ENCODE measurements around the gene RNASEH1. TPM values are rescaled to one million over a fixed set of nuclear protein-coding genes. Genes with fewer than 3 reads are reported as not detected.

RNASEH1 gene
- total and polyA plus RNA-seq, 2 of the 4 experiments (the other 2 are of a cell fraction): 23.5 to 23.7 TPM

DNA sequence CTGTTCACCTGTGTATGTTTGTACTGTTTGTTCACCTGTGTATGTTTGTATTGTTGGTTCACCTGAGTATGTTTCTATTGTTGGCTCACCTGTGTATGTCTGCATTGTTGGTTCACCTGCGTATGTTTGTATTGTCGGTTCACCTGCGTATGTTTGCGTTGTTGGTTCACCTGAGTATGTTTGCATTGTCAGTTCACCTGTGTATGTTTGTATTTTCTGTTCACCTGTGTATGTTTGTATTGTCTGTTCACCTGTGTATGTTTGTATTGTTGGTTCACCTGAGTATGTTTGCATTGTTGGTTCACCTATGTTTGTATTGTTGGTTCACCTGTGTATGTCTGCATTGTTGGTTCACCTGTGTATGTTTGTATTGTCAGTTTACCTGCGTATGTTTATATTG, 53.4 kb downstream of the RNASEH1 start:
- no peaks in the 10 kb centered on the region for H3K27me3 ChIP-seq (ENCODE audit: control insufficient read depth, insufficient read depth, low read length)
- H3K4me2 ChIP-seq (ENCODE audit: low read depth, low read length): no peak overlapping the region
- no peak overlapping the region for H3K23ac ChIP-seq (ENCODE audit: low read depth, low read length)
- H4K20me1 ChIP-seq (ENCODE audit: insufficient read depth, low read length): peaks cover 4% of the 10 kb centered on the region; the same call in 1 of the 2 replicates
- H3K4me3 ChIP-seq (ENCODE audit: insufficient read depth, low read depth, low read length): no peak overlapping the region
- no peak overlapping the region for H4K91ac ChIP-seq (ENCODE audit: insufficient read depth, low read depth, low read length)
- no TSS peak for BruUV-seq (replicated peaks)
- H3K18ac ChIP-seq (ENCODE audit: low read depth, low read length): no peak overlapping the region
- H4K5ac ChIP-seq (ENCODE audit: low read depth, low read length): no peak overlapping the region
- no peak overlapping the region for H3K9ac ChIP-seq (ENCODE audit: low read depth, low read length)
- H2BK20ac ChIP-seq (ENCODE audit: low read depth, low read length): no peak overlapping the region
- H2AK9ac ChIP-seq (replicated peaks; ENCODE audit: low read depth, low read length, poor library complexity): no peak overlapping the region
- in situ Hi-C loops (cut with MboI; ENCODE audit: low sequenced_read_pairs): no loop called here
- ChIA-PET CTCF (no interaction called here), POLR2A (ENCODE audit: unreplicated experiment) (no interaction called here)
- H2BK15ac ChIP-seq (ENCODE audit: low read depth, low read length): no peak overlapping the region
- no peak overlapping the region for H4K8ac ChIP-seq (ENCODE audit: low read depth in 2 of 2, low read length in 2 of 2)
- DNase-seq: no peak
- intact Hi-C loops (cut with micrococcal nuclease): no loop called here
- no peak overlapping the region for H3K56ac ChIP-seq (ENCODE audit: extremely low read depth, insufficient read depth, low read length)
- ATAC-seq (ENCODE audit: low read depth): no peak
- H2BK120ac ChIP-seq (ENCODE audit: low read depth, low read length): no peak overlapping the region
- TF ChIP-seq POLR2A (IDR thresholded peaks at IDR 0.05; ENCODE audit: low read depth, low read length) (no peak), SMC3 (IDR thresholded peaks at IDR 0.05; ENCODE audit: low read depth, low read length) (no peak), MXI1 (IDR thresholded peaks at IDR 0.05; ENCODE audit: borderline replicate concordance, low read depth, low read length) (no peak), MAZ (IDR thresholded peaks at IDR 0.05; ENCODE audit: borderline replicate concordance, low read depth, low read length) (no peak), RFX5 (IDR thresholded peaks at IDR 0.05; ENCODE audit: low read depth, low read length) (no peak), MAFK (IDR thresholded peaks at IDR 0.05; ENCODE audit: low read depth, low read length) (no peak), RCOR1 (IDR thresholded peaks at IDR 0.05; ENCODE audit: insufficient replicate concordance, low read length) (no peak), CHD1 (IDR thresholded peaks at IDR 0.05; ENCODE audit: low read depth, low read length) (no peak), RAD21 (IDR thresholded peaks at IDR 0.05; ENCODE audit: low read length) (no peak), NFE2L2 (IDR thresholded peaks at IDR 0.05; ENCODE audit: low read depth, low read length) (no peak), BHLHE40 (IDR thresholded peaks at IDR 0.05; ENCODE audit: low read depth, low read length) (no peak), CEBPB (IDR thresholded peaks at IDR 0.05; ENCODE audit: low read depth, low read length) (no peak), FOS (IDR thresholded peaks at IDR 0.05; ENCODE audit: low read depth, low read length) (no peak)
- TF ChIP-seq, protein P1, sequence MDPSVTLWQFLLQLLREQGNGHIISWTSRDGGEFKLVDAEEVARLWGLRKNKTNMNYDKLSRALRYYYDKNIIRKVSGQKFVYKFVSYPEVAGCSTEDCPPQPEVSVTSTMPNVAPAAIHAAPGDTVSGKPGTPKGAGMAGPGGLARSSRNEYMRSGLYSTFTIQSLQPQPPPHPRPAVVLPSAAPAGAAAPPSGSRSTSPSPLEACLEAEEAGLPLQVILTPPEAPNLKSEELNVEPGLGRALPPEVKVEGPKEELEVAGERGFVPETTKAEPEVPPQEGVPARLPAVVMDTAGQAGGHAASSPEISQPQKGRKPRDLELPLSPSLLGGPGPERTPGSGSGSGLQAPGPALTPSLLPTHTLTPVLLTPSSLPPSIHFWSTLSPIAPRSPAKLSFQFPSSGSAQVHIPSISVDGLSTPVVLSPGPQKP (IDR thresholded peaks at IDR 0.05; ENCODE audit: borderline replicate concordance, low read depth, low read length): no peak
- TF ChIP-seq, protein P2, sequence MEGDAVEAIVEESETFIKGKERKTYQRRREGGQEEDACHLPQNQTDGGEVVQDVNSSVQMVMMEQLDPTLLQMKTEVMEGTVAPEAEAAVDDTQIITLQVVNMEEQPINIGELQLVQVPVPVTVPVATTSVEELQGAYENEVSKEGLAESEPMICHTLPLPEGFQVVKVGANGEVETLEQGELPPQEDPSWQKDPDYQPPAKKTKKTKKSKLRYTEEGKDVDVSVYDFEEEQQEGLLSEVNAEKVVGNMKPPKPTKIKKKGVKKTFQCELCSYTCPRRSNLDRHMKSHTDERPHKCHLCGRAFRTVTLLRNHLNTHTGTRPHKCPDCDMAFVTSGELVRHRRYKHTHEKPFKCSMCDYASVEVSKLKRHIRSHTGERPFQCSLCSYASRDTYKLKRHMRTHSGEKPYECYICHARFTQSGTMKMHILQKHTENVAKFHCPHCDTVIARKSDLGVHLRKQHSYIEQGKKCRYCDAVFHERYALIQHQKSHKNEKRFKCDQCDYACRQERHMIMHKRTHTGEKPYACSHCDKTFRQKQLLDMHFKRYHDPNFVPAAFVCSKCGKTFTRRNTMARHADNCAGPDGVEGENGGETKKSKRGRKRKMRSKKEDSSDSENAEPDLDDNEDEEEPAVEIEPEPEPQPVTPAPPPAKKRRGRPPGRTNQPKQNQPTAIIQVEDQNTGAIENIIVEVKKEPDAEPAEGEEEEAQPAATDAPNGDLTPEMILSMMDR (conservative IDR thresholded peaks at IDR 0.05; ENCODE audit: low read depth, low read length): no peak
- TF ChIP-seq, protein P3, sequence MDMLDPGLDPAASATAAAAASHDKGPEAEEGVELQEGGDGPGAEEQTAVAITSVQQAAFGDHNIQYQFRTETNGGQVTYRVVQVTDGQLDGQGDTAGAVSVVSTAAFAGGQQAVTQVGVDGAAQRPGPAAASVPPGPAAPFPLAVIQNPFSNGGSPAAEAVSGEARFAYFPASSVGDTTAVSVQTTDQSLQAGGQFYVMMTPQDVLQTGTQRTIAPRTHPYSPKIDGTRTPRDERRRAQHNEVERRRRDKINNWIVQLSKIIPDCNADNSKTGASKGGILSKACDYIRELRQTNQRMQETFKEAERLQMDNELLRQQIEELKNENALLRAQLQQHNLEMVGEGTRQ (IDR thresholded peaks at IDR 0.05; ENCODE audit: low read depth, low read length): no peak
- H2BK5ac ChIP-seq (ENCODE audit: low read depth, low read length, poor library complexity, severe bottlenecking): no peak overlapping the region
- H3K27ac ChIP-seq (ENCODE audit: insufficient read depth, low read length): no peak overlapping the region
- H3K79me1 ChIP-seq (ENCODE audit: low read depth in 1 of 2, low read length in 2 of 2): peaks cover 11 to 42% of the 10 kb centered on the region in 2 experiments
- no peak overlapping the region for H3K4ac ChIP-seq (ENCODE audit: low read depth, low read length)
- no peak overlapping the region for H2AFZ ChIP-seq (replicated peaks; ENCODE audit: low read length, poor library complexity)
- dilution Hi-C loops (cut with HindIII; ENCODE audit: low sequenced_read_pairs, unreplicated experiment): no loop called here
- H3K4me1 ChIP-seq (ENCODE audit: control insufficient read depth, insufficient read depth, low read length): no peaks in the 10 kb centered on the region
- H2AK5ac ChIP-seq (ENCODE audit: low read depth, low read length): no peak overlapping the region
- H3K9me3 ChIP-seq (ENCODE audit: control insufficient read depth, insufficient read depth, low read length): no peaks in the 10 kb centered on the region
- no peak overlapping the region for H3K14ac ChIP-seq (replicated peaks; ENCODE audit: low read depth, low read length)
- peaks cover 7% of the 10 kb centered on the region for H3K9me1 ChIP-seq (ENCODE audit: insufficient read depth, low read length)
- peaks cover 33% of the 10 kb centered on the region for H3K36me3 ChIP-seq (ENCODE audit: control insufficient read depth, insufficient read depth, low read length)
- no CpG with 5 or more reads among the region's 5 CpGs for WGBS, 2 experiments (ENCODE audit: extremely low coverage in 2 of 2, insufficient read length in 1 of 2)
